Fibroblast of skin of left biceps (primary cell): ENCODE results near the gene DNAH11.

Experiments used
- DNase-seq, 2 experiments: peaks; one replicate each; pipeline ENCODE4 v3.0.0-alpha.2; 2013; ENCODE audit warnings: low read depth in 2 of 2

The DNAH11 gene

DNA sequence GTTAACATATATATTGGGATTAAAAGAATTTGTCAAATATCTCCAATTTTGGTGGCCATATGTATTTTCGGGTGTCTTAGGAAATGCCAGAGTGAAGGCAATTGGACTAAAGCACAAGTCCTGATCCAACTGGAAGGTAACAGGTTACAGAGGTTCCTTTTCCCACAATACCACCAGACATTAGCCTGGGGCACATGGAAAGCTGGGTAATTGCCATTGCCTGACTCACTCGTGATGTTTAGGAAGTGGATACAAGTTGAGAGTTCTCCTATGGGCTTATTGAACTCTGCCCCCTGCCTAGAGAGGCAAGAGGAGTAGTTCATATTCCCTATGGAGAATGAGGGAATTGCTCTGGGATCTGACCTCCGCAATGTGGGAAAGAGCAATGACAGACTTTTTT is 5.7 kb downstream of the DNAH11 start:
- no peak for DNase-seq

DNA sequence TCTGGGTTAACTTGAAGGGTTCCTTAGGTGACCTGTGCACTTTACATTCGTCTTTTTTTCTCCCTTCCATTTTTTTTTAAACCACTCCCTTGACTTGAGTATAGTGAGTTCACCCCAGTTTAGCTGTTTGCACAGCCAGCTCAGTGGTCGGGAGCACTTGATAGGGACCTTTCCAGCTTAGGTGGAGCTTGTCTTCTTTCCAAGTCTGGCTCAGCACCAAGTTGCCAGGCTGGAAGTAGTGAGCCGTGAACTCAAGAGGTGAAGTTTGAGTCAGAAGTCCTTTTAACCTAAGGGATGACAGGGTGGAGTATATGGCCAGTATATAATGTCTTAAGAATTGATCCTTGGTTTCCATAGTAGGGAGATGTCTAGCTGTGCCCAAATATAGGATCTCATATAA is 7.2 kb downstream of the DNAH11 start:
- no peak for DNase-seq

GRCh38 chr7:21550821-21551531 is 8.1 kb downstream of the DNAH11 start:
- DNase-seq: no peak

DNA sequence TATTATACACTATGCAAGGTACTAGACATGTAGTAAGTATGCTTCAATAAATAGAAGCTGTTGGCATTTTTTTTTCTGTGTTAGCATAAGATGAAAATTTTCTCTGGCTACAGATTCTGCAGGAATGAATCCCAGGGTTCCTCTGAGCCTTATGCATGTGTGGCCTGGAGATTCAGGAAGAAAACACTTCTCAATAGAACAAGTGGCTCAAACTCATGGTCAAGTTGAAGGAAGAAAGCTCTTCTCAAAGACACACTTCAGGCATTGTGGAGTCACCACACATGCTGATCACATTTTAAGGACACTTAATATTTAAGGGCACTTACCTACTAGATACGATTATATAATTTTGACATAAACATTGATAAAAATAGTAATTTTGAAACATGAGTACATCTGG is 19.5 kb downstream of the DNAH11 start:
- no peak for DNase-seq

- DNase-seq: no peak
Observed at GRCh38 chr7:21565614-21566013, 22.8 kb downstream of the DNAH11 start.

DNA sequence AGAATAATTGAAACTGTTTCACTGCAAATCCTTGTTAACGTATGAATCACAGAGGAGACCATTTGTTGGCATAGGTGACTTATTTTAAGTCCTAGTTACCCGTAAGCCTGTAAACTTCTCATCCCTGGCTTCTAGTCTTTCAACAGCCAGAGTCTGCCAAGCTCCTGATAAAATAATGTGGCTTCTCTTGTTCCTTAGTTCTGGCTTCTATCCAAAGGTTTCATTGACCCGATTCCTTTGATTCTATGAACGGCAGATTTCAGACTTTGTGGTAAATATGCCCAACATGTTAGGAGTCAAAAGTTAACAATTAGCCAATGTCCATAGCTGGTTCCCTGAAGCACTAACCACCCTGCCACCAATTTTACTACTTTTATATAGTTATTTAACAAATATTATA is 23.3 kb downstream of the DNAH11 start:
- no peak for DNase-seq

DNA sequence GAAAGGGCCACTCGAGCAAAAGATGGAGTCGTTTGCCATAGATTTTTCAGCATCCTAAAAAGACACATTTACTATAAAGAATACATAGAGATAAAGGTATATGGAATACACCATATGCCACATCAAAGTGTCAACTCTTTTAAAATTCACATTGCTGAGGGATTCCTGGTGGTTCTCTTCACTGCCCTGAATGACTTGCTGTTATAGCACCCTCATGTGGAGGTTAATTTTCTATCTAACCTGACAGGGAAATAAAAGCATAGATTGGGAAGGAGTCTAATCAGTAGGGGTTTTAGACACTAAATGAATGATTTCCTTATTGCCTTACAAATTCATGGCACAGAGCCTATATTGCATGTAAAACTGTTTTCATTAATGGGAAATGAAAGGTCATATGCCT is 25.9 kb downstream of the DNAH11 start:
- DNase-seq: no peak

DNA sequence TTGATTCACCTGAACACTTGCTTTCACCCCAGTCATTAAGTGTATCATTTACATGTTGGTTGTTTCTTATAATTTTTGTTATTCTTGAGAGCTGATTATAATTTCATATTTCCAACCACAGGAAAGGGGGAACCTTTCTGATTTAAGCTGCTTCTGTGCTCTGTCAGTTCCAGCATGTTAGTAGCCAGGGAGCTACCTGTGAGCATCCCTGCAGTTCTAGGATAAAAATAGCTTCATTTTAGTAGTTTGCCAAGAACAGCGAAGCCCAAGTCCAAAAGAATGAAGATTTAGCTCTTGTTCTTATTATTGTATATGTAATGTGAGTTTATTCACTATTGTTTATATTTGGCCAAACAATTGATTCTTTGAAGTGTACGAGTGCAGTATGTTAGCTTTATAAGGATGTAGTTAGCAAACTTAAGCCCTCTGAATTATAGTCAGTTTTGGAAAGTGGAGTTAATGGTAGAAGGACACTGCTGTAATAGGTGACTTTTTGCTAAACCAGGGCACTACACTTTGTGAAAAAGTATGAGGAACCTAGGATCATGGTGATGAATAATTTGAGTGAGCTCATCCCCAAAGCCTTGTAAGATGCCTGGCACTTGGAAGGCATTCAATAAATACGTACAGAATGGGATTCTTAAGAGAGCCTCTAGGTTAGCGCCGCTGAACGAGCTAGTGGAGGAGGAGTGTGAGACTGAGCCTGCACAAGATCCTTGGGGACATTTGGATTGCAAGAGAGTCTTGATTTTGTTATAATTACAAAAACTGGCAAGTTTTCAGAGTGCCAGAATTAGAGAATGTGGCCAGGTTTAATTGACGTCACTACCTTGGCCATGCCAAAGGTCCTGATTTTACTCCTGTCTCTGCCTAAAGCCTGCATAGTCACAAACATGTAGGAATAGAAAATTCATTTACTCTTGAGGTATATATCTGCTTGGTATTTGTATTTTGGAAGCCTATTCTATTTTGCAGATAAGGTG is 29.8 kb downstream of the DNAH11 start:
- DNase-seq: no peak

GRCh38 chr7:21579341-21580072 is 36.7 kb downstream of the DNAH11 start:
- no peak for DNase-seq

DNA sequence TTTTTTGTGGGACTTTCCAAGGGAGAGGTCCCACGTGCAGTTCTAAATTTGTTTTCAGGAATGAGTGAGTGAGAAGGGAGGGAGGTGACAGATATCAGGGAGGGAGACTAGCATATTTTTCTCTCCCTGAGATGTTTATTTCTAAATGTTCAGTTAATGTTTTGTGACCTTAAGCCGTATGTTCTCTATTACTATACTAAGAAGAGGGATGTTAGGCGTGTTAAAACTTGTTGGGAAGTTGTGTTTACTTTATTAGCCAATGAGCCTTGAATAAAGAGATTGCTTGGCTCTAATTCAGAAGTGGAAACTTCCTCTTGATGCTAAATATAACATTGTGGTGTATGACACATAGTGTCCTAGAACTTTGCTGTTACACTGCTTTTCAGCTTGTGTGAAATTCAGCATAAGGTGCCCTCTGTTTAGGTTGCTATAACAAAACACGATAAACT is 37.3 kb downstream of the DNAH11 start:
- no peak for DNase-seq

- no peak for DNase-seq
Observed at GRCh38 chr7:21585070-21585724, 42.4 kb downstream of the DNAH11 start.

DNA sequence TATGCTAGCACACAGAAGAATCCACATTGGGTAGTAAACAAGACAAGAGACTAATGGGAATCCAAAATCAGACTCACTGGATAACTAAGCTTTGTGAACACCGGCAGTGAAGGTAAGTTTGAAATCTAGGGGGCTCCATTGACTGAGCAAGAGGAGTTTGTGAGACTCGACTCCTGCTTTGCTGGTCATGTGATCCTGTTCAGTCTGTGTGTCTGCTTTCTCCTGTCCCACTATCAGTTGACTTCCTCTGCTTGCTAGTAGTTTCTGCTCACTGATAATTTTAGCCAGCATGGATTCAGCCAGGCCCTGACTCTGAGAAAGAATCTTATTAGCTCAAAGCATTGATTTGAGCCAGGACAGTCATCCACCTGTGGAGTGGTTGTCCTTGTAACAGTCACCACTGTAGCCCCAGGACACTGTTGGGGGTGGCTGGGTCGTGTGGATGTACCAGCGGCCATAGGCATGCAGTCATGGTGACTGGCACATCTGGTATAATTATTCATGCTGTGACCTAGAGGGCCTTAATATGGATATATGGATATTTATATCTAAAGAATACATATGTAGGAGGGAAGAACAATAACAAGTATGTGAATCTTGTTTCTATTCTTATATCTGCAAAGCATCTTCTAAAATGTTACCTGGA is 44.4 kb downstream of the DNAH11 start:
- DNase-seq: no peak

DNA sequence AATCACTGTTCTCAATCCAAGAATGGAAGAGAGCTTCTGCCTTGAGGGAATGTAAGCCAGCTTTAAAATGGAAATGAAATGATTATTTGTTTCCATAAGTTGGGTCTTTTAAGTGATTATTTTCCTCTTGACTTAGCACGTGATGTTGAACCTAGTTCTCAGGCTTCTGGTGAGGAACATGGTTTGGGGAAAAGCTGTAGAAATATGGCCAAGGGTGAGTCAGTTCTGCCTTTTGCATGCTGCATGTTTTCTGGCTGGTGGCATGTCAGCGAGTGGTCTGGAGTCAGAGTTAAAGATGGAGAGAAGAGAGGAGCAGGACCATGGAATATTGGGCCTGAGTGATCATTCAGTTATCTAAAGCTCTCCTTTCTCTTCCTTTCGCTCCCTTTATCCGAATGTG is 54.0 kb downstream of the DNAH11 start:
- no peak for DNase-seq

GRCh38 chr7:21603462-21603861 is 60.6 kb downstream of the DNAH11 start:
- no peak for DNase-seq

DNA sequence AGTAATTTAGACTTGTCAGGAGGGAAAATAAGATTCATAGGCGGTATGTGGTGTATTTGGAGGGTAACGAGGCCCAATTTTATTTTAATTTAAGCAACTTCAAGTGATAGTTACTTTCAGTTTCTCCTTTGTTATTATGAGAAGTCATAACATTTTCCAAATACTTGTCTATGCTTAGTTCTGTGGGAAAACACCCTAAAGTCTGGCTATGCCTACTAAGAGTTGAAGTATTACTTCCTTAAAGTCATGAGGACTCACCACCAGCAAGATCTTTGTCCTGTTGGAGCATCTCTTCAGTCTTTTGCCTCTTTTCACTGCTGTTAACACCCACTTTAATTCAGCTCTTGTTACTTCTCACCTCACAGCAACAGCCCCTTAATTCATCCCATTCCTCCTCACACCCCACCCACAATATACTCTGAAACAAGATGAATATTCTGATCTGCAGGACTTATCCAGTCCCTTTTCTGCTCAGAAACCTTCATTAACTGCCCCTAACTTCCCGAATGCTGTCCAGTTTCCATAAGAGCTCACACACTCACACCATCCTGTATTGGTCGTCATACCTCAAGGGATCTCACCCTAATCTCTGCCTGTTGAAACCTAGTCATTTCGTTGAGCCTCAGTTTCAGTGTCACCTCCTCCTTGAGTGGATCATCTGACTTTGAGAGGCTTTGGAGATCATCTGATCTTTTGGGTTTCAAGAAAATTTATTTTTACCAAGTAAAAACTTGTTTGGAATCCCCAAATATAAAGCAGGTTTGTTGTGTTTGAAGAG is 61.3 kb downstream of the DNAH11 start:
- no peak for DNase-seq

DNA sequence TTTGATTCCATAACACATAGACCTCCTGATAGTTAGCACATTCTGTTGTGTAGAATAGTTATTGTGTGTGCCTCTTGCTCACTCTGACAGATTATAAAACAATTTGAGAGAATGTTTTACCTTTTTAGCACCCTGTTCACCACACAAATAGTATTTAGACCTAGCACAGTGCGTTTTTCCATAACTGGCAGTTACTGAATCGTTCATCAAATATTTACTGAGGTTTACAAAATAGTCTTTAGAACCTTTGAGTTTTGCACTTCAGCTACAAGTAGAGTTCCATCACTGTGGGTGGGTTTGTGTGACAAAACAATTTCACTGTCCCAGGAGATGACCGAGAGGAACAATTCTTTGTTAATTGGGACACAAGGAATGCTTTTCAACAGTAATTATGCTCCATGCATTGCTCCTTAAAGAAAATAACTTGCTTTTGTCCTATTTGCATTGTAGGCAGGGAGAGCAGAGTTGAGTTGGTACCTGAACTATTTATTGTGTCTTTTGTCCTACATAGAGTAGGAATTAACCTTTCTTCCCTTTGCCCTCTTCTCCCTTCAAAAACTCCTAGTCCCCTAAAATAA is 62.3 kb downstream of the DNAH11 start:
- DNase-seq: no peak

- no peak for DNase-seq
Observed at GRCh38 chr7:21608465-21608864, 65.6 kb downstream of the DNAH11 start.

DNA sequence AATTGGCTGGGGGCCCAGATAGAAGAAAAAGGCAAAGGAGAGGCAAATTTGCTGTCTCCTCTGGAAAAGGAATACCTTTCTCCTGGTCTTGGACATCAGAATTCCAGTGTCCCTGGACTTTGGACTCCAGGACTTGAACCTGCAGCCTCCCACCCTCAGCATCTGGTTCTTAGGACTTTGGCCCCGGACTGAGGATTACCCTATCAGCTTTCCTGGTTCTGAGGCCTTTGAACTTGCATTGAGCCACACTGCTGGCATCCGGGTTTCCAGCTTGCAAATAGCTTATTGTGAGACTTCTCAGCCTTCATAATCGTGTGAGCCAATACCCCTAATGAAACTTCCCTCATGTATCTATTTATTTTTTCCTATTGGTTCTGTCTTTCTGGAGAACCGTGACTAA is 68.3 kb downstream of the DNAH11 start:
- no peak for DNase-seq

DNA sequence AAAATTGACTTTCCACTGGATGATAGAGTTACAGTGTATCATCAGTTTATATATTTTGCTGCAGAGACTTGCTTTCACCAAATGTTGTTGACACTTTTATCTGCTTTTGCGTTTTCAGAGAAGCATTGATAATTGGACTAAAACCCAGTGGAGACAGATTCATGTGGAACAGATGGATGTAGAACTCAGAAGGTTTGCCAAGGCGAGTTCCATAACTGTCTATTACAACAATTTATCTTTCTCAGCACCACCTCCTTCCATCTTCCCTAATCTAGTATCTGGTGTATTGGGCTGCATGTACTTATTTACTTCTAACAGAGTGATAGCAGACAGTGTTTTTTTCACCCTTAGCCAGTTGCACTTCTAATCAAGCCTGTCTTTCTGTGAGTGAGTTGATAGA is 73.3 kb downstream of the DNAH11 start:
- DNase-seq: no peak

- no peak for DNase-seq
Observed at GRCh38 chr7:21616796-21617436, 74.1 kb downstream of the DNAH11 start.
